HL-60 (cell line): ENCODE measurements around the gene SHC2.

ENCODE experiments used
- POLR2AphosphoS5 ChIP-seq: IDR thresholded peaks from 2 replicates; pipeline ENCODE4 v1.6.1; 2012; ENCODE audit warnings: low read depth
- REST ChIP-seq: IDR thresholded peaks from 2 replicates; pipeline ENCODE4 v1.6.1; 2012; ENCODE audit warnings: low read depth; ENCODE audit not compliant: insufficient replicate concordance
- SPI1 ChIP-seq: IDR thresholded peaks from 2 replicates; pipeline ENCODE4 v1.6.1; 2012; ENCODE audit warnings: low read depth, mild to moderate bottlenecking, borderline replicate concordance
- TF ChIP-seq, protein P1 (sequence below): IDR thresholded peaks from one replicate; pipeline ENCODE4 v1.5.1; 2011; ENCODE audit warnings: low read length, control low read depth, inconsistent platforms; ENCODE audit not compliant: insufficient read depth

- TF ChIP-seq, protein P1, sequence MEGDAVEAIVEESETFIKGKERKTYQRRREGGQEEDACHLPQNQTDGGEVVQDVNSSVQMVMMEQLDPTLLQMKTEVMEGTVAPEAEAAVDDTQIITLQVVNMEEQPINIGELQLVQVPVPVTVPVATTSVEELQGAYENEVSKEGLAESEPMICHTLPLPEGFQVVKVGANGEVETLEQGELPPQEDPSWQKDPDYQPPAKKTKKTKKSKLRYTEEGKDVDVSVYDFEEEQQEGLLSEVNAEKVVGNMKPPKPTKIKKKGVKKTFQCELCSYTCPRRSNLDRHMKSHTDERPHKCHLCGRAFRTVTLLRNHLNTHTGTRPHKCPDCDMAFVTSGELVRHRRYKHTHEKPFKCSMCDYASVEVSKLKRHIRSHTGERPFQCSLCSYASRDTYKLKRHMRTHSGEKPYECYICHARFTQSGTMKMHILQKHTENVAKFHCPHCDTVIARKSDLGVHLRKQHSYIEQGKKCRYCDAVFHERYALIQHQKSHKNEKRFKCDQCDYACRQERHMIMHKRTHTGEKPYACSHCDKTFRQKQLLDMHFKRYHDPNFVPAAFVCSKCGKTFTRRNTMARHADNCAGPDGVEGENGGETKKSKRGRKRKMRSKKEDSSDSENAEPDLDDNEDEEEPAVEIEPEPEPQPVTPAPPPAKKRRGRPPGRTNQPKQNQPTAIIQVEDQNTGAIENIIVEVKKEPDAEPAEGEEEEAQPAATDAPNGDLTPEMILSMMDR = no peak
- no peak for TF ChIP-seq POLR2AphosphoS5
- no peak for TF ChIP-seq REST
- TF ChIP-seq SPI1 = no peak
These were observed 3.3 kb upstream of the SHC2 start for GRCh38 chr19:464208-464545.
